Smooth muscle cell (in vitro differentiated cells): ENCODE results near the gene PLCL1. TPM values are rescaled to one million over a fixed set of nuclear protein-coding genes. Genes with fewer than 3 reads are reported as not detected.

Source experiments
- DNase-seq: peaks from one replicate; lab custom pipeline; 2025; ENCODE audit not compliant: unreplicated experiment; lab: John Stamatoyannopoulos, UW
- H2AFZ ChIP-seq: fragments of 200-600 bp; sonication (generic); 2 replicates; pipeline ENCODE4 v1.6.0; 2016; ENCODE audit warnings: antibody characterized with exemption, low read depth, mild to moderate bottlenecking
- H3F3A ChIP-seq: fragments of 200-600 bp; sonication (generic); 2 replicates; pipeline ENCODE4 v1.6.0; 2017; ENCODE audit warnings: antibody characterized with exemption, low read depth
- H3K27ac ChIP-seq: fragments of 200-600 bp; sonication (generic); 2 replicates; pipeline ENCODE4 v1.5.1; 2016; ENCODE audit warnings: low read depth, mild to moderate bottlenecking
- H3K27me3 ChIP-seq: fragments of 200-600 bp; sonication (generic); 2 replicates; pipeline ENCODE4 v1.6.1; 2016; ENCODE audit warnings: low read depth, mild to moderate bottlenecking
- H3K36me3 ChIP-seq: fragments of 200-600 bp; sonication (generic); 2 replicates; pipeline ENCODE4 v1.5.1; 2016; ENCODE audit warnings: low read depth
- H3K4me1 ChIP-seq: fragments of 200-600 bp; sonication (generic); 2 replicates; pipeline ENCODE4 v1.5.1; 2016; ENCODE audit warnings: low read depth
- H3K4me2 ChIP-seq: fragments of 200-600 bp; sonication (generic); 2 replicates; pipeline ENCODE4 v1.6.0; 2016; ENCODE audit warnings: mild to moderate bottlenecking
- H3K4me3 ChIP-seq: fragments of 200-600 bp; sonication (generic); 2 replicates; pipeline ENCODE4 v1.5.1; 2016; ENCODE audit warnings: mild to moderate bottlenecking
- H3K79me2 ChIP-seq: fragments of 200-600 bp; sonication (generic); 2 replicates; pipeline ENCODE4 v1.6.0; 2016; ENCODE audit warnings: low read depth, mild to moderate bottlenecking
- H3K9ac ChIP-seq: fragments of 200-600 bp; sonication (generic); 2 replicates; pipeline ENCODE4 v1.6.0; 2016; ENCODE audit warnings: low read depth
- H3K9me3 ChIP-seq: fragments of 200-600 bp; sonication (generic); replicated peaks from 2 replicates; pipeline ENCODE4 v1.5.1; 2016; ENCODE audit warnings: low read depth
- H4K20me1 ChIP-seq: fragments of 200-600 bp; sonication (generic); 2 replicates; pipeline ENCODE4 v1.6.0; 2016; ENCODE audit warnings: low read depth
- CTCF ChIP-seq: fragments of 200-600 bp; sonication (generic); IDR thresholded peaks from 2 replicates; pipeline ENCODE4 v1.5.1; 2017; ENCODE audit warnings: borderline replicate concordance, mild to moderate bottlenecking, antibody characterized with exemption; ENCODE audit not compliant: insufficient read depth, poor library complexity, severe bottlenecking
- WGBS: methylation state at CpG from one replicate; pipeline ENCODE4 v1.1.7; 2016; ENCODE audit warnings: low lambda C conversion rate; 5-methylcytosine and 5-hydroxymethylcytosine counted together
- polyA plus RNA-seq: library from polyadenylated mRNA; unstranded; fragments of >200 nt; fragmentation: Nextera tagmentation; extraction: Ambion mirVana; gene quantifications from 2 replicates; pipeline ENCODE4 v1.2.1, GENCODE V29; 2016
- total RNA-seq: library from RNA; depleted of rRNA; stranded (reverse); fragments of >200 nt; gene quantifications from 2 replicates; pipeline ENCODE4 v1.2.3, GENCODE V29; 2014

PLCL1 gene
- total and polyA plus RNA-seq, 2 experiments from 2014 or later: 0.87 to 1.3 TPM

- no peak for TF ChIP-seq CTCF
- H3K4me1 ChIP-seq: no peaks in the 10 kb centered on the region
- H3K9me3 ChIP-seq: no peaks in the 10 kb centered on the region
- DNase-seq: no peak
- H4K20me1 ChIP-seq: no peaks in the 10 kb centered on the region
- H3K27me3 ChIP-seq: peaks cover 13% of the 10 kb centered on the region
- no peaks in the 10 kb centered on the region for H3K79me2 ChIP-seq
- H3K4me3 ChIP-seq: no peak overlapping the region
- H2AFZ ChIP-seq: no peak overlapping the region
- H3K36me3 ChIP-seq: no peaks in the 10 kb centered on the region
- WGBS: 96% methylated on average over 4 of the region's 4 CpGs
- H3K9ac ChIP-seq: no peak overlapping the region
- H3K27ac ChIP-seq: no peak overlapping the region
- H3K4me2 ChIP-seq: no peak overlapping the region
- no peaks in the 10 kb centered on the region for H3F3A ChIP-seq
These were observed 174.6 kb downstream of the PLCL1 start for GRCh38 chr2:197978971-197979370.

GRCh38 chr2:197982565-197982964 is 178.2 kb downstream of the PLCL1 start:
- H3K27ac ChIP-seq: no peak overlapping the region
- H3K4me3 ChIP-seq: no peak overlapping the region
- no peak for TF ChIP-seq CTCF
- H2AFZ ChIP-seq: no peak overlapping the region
- WGBS: 84% methylated on average over 2 of the region's 2 CpGs
- H4K20me1 ChIP-seq: no peaks in the 10 kb centered on the region
- DNase-seq: no peak
- no peak overlapping the region for H3K4me2 ChIP-seq
- peaks cover 6% of the 10 kb centered on the region for H3F3A ChIP-seq
- H3K9me3 ChIP-seq: no peaks in the 10 kb centered on the region
- H3K79me2 ChIP-seq: no peaks in the 10 kb centered on the region
- H3K36me3 ChIP-seq: no peaks in the 10 kb centered on the region
- no peaks in the 10 kb centered on the region for H3K4me1 ChIP-seq
- no peak overlapping the region for H3K9ac ChIP-seq
- peaks cover 22% of the 10 kb centered on the region for H3K27me3 ChIP-seq

GRCh38 chr2:197985029-197985638 is 180.7 kb downstream of the PLCL1 start:
- no peaks in the 10 kb centered on the region for H4K20me1 ChIP-seq
- peaks cover 6% of the 10 kb centered on the region for H3F3A ChIP-seq
- H3K79me2 ChIP-seq: no peaks in the 10 kb centered on the region
- no peak overlapping the region for H3K9ac ChIP-seq
- H3K4me1 ChIP-seq: no peaks in the 10 kb centered on the region
- WGBS: 90% methylated on average over 2 of the region's 2 CpGs
- no peak for DNase-seq
- no peaks in the 10 kb centered on the region for H3K36me3 ChIP-seq
- no peaks in the 10 kb centered on the region for H3K9me3 ChIP-seq
- TF ChIP-seq CTCF: no peak
- no peak overlapping the region for H2AFZ ChIP-seq
- peaks cover 16% of the 10 kb centered on the region for H3K27me3 ChIP-seq
- no peak overlapping the region for H3K27ac ChIP-seq
- H3K4me2 ChIP-seq: peak overlapping the region; percentile 60
- no peak overlapping the region for H3K4me3 ChIP-seq

GRCh38 chr2:197986977-197987376 is 182.6 kb downstream of the PLCL1 start:
- Histone ChIP-seq H3K79me2 (no peaks in the 10 kb centered on the region), H2AFZ (no peak overlapping the region), H3K4me2 (no peak overlapping the region), H3K27me3 (peaks cover 9% of the 10 kb centered on the region), H3K9me3 (no peaks in the 10 kb centered on the region), H3K4me3 (no peak overlapping the region), H3K9ac (no peak overlapping the region), H4K20me1 (no peaks in the 10 kb centered on the region), H3K27ac (no peak overlapping the region), H3K36me3 (no peaks in the 10 kb centered on the region), H3K4me1 (no peaks in the 10 kb centered on the region), H3F3A (peaks cover 6% of the 10 kb centered on the region)
- no peak for DNase-seq
- no peak for TF ChIP-seq CTCF
- 93% methylated on average over 3 of the region's 3 CpGs for WGBS
